Nephron progenitor cell (in vitro differentiated cells): ENCODE data around the gene CAND2.
"Not testable (repeated sequence)": the region's sequence is repeated elsewhere in the genome, so short reads cannot be mapped to it uniquely, and the experiment has no call there.

Experiments
- DNase-seq: peaks from one replicate; pipeline ENCODE4 v3.0.0; 2021
- H3K27ac Mint-ChIP-seq: 2 replicates; pipeline ENCODE4 v1.8.0; 2021; ENCODE audit warnings: mild to moderate bottlenecking, moderate library complexity, mixed read lengths
- H3K27me3 Mint-ChIP-seq: 2 replicates; pipeline ENCODE4 v1.8.0; 2021; ENCODE audit warnings: mild to moderate bottlenecking, low read depth, mixed read lengths; ENCODE audit not compliant: poor library complexity
- H3K36me3 Mint-ChIP-seq: 2 replicates; pipeline ENCODE4 v1.8.0; 2021; ENCODE audit warnings: low read depth, mixed read lengths
- H3K4me1 Mint-ChIP-seq: 2 replicates; pipeline ENCODE4 v1.8.0; 2021; ENCODE audit warnings: mixed read lengths
- H3K4me3 Mint-ChIP-seq: 2 replicates; pipeline ENCODE4 v1.8.0; 2021; ENCODE audit warnings: mild to moderate bottlenecking, moderate library complexity, mixed read lengths
- H3K9me3 Mint-ChIP-seq: 2 replicates; pipeline ENCODE4 v1.8.0; 2021; ENCODE audit warnings: mild to moderate bottlenecking, moderate library complexity, mixed read lengths
- CTCF ChIP-seq: fragments of 200-600 bp; sonication (generic); IDR thresholded peaks from 2 replicates; pipeline ENCODE4 v1.5.0; 2021; ENCODE audit warnings: antibody characterized with exemption

CAND2 gene

GRCh38 chr3:12773030-12773709, 23.3 kb upstream of the CAND2 start:
- Mint-ChIP-seq H3K27me3 (peaks cover 19% of the 10 kb centered on the region), H3K4me1 (peaks cover 15% of the 10 kb centered on the region), H3K4me3 (no peak overlapping the region), H3K36me3 (no peaks in the 10 kb centered on the region), H3K9me3 (peaks cover 10% of the 10 kb centered on the region), H3K27ac (no peak overlapping the region)
- no peak for TF ChIP-seq CTCF
- no peak for DNase-seq

- Mint-ChIP-seq H3K36me3 (no peaks in the 10 kb centered on the region), H3K4me1 (peaks cover 15% of the 10 kb centered on the region), H3K27me3 (peaks cover 19% of the 10 kb centered on the region), H3K9me3 (peaks cover 10% of the 10 kb centered on the region), H3K27ac (no peak overlapping the region), H3K4me3 (no peak overlapping the region)
- no peak for TF ChIP-seq CTCF
- no peak for DNase-seq
Measured at GRCh38 chr3:12773710-12774086, 22.8 kb upstream of the CAND2 start.

GRCh38 chr3:12774619-12775018, 21.9 kb upstream of the CAND2 start:
- Mint-ChIP-seq H3K4me3 (no peak overlapping the region), H3K27me3 (peaks cover 15% of the 10 kb centered on the region), H3K36me3 (no peaks in the 10 kb centered on the region), H3K4me1 (peaks cover 19% of the 10 kb centered on the region), H3K27ac (no peak overlapping the region), H3K9me3 (peaks cover 10% of the 10 kb centered on the region)
- no peak for TF ChIP-seq CTCF
- no peak for DNase-seq

GRCh38 chr3:12775226-12775625, 21.3 kb upstream of the CAND2 start:
- H3K4me3 Mint-ChIP-seq: no peak overlapping the region
- no peak for DNase-seq
- no peak for TF ChIP-seq CTCF

GRCh38 chr3:12775970-12776369, 20.5 kb upstream of the CAND2 start:
- not testable (repeated sequence) for DNase-seq, H3K9me3 Mint-ChIP-seq, H3K36me3 Mint-ChIP-seq, H3K4me3 Mint-ChIP-seq, H3K27ac Mint-ChIP-seq
- Mint-ChIP-seq H3K27me3 (peaks cover 15% of the 10 kb centered on the region), H3K4me1 (peaks cover 32% of the 10 kb centered on the region)

More at GRCh38 chr3:12775226-12775625, 21.3 kb upstream of the CAND2 start:
- Mint-ChIP-seq H3K4me1 (peaks cover 25% of the 10 kb centered on the region), H3K36me3 (no peaks in the 10 kb centered on the region), H3K9me3 (peaks cover 10% of the 10 kb centered on the region), H3K27ac (no peak overlapping the region), H3K27me3 (peaks cover 15% of the 10 kb centered on the region)

- H3K4me3 Mint-ChIP-seq: no peak overlapping the region
- DNase-seq: no peak
- no peak for TF ChIP-seq CTCF
- H3K36me3 Mint-ChIP-seq: no peaks in the 10 kb centered on the region
- H3K27me3 Mint-ChIP-seq: peaks cover 19% of the 10 kb centered on the region
- peaks cover 26% of the 10 kb centered on the region for H3K4me1 Mint-ChIP-seq
- peaks cover 15% of the 10 kb centered on the region for H3K9me3 Mint-ChIP-seq
- H3K27ac Mint-ChIP-seq: no peak overlapping the region
Measured at GRCh38 chr3:12777171-12777570, 19.3 kb upstream of the CAND2 start.
